GM12872 (cell line): ENCODE data around the gene PRICKLE2.

ENCODE experiments used
- TF ChIP-seq, protein P1 (sequence below): IDR thresholded peaks from 3 replicates; pipeline ENCODE4 v1.5.1; 2011; ENCODE audit warnings: low read depth, mild to moderate bottlenecking, low read length, moderate library complexity; ENCODE audit not compliant: insufficient read depth

Gene PRICKLE2

DNA sequence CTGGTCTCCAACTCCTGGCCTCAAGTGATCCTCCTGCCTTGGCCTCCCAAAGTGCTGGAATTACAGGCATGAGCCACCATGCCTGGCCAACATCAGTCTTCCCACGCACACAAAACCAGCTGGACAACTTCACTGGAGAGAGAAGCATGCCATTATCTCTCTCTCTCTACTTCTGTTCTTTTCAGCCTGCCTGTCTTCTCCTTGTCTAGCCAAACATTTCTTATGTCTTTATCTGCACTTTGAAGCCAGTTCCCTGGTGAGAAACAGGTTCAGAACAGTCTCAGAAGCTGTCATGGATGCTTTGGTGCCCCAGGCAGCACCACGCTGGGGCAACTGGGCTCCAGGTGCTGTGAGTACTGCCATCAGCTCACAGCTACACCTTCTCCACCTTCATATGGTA, 79.8 kb downstream of the PRICKLE2 start:
- TF ChIP-seq, protein P1, sequence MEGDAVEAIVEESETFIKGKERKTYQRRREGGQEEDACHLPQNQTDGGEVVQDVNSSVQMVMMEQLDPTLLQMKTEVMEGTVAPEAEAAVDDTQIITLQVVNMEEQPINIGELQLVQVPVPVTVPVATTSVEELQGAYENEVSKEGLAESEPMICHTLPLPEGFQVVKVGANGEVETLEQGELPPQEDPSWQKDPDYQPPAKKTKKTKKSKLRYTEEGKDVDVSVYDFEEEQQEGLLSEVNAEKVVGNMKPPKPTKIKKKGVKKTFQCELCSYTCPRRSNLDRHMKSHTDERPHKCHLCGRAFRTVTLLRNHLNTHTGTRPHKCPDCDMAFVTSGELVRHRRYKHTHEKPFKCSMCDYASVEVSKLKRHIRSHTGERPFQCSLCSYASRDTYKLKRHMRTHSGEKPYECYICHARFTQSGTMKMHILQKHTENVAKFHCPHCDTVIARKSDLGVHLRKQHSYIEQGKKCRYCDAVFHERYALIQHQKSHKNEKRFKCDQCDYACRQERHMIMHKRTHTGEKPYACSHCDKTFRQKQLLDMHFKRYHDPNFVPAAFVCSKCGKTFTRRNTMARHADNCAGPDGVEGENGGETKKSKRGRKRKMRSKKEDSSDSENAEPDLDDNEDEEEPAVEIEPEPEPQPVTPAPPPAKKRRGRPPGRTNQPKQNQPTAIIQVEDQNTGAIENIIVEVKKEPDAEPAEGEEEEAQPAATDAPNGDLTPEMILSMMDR = no peak

DNA sequence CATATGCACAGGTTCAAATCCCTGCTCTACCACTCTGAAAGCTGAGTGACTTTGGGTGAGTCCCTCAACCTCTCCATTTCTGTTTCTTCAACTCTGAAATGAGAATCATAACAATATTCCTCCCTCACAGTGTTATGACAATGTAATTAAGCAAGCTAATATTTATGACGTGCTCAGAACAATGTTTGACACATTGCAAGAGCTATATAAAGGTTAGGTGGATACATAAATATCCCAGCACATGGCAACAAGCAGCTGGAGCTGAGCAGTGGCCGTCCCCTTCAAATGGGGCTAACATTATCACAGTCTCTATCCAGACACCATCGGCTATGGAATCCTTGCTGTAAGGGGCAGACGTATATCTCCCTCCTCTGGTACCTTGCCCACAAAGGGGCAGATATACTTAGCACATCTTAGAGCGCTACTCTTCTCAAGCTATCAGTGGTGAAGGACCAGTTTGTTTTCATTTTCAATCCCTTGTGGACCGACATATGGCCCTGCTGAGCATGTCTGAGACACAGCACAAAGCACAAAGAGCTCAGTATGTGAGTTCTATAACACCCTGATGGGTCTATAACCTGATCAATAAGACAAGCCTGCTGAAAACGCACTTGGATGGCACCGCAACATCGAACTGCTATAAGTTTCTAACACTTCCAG, 80.9 kb downstream of the PRICKLE2 start:
- TF ChIP-seq, protein P1 = no peak

DNA sequence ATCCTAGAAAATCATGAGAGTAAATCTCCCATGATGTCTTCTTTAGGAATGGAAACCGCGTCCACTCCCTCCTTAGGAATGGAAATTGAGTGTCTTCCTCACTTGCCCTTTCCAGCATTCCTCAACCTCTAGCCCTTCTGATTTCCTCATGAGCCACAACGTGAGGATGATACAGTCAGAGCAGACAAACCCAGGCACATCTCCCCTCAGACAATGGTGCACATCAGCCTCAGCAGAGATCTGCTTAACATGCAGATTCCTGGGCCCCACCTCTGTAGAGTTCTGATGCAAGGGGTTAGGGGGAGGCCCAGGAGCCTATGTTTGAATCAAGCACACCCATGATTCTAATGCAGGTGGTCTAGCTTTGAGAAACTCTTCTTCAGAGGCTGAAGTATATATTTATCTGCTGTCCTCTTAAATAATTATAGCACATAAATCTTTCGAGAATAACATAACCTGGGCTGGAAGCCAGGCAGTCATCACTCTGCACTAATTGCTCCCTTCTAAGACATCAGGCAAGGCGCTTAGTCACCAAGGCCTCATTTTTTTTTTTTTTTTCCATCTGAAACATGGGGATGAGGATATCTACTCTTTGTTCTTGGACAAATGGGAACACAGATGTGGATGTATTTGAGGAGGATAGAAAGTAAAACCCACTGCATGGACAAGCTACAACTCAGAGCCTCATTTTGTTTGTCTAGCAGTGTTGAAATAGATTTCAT, 81.7 kb downstream of the PRICKLE2 start:
- TF ChIP-seq, protein P1 = no peak

DNA sequence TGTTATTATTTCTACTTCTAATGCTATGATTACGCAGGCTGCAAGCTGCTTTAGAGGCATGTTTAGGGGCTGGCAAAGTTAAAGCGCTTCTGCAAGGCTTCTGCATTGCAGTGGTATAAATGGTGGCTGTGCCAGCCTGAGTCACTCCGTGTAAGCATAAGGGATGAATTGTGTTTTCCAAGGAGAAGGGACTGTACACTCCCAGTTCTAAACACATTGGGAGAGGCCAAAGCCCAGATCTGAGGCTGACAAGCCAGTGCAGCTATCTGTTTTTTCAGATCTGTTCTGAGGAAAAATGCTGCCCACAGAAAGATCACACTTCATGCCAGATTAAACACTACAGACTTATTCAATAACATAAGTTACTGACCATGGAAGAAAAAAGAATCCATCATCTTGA, 83.8 kb downstream of the PRICKLE2 start:
- TF ChIP-seq, protein P1 = no peak

DNA sequence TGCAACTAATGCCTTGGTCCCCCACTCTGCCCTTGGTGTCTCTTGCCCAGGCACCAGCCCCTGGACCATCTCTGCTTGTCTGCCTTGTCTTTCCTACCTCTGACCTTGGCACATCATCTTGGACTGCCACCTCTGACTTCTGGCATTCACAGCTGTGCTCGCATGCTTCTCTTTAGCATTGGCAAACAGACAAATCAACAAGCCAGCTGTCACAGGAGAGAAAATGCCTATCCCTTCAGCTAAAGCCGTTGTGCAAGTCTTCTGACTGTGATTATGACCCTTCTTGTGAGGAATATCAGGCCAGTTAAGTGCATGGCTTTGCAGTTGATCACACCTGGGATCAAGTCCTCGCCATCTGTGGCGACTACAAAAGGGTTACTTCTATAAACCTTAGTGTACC, 84.6 kb downstream of the PRICKLE2 start:
- TF ChIP-seq, protein P1 = no peak

DNA sequence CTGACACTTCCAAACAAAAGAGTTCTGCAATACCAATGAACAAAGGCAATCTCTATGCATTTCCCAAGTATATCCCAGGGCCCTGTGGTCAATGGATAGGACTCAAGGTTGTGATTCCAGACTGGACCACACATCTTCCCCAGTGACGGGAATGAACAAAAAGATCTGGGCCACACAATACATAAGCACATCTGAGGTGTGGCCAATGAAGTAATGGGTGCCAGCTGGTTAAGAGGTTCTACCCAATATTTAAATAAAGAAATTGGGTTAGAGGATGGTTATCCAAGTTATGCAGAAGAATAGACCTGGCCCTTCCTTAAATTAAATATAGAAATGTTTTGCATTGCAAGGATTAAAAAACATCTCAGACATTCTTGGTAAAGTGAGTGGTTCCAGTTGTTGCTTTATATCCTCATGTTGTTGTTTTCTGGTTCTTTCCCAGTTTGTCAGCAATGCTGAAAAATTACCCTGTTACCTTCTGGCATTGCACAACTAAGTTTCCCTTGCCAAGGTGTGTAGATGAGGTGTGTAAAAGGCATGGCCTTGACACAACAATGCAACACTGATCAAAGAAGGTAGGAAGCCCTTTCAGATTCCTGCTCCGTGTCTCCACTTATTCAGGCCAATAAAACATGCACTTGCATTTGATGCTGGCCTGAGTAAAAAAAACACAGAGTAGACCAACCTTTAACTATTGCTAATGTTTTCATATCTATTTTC, 86.5 kb downstream of the PRICKLE2 start:
- TF ChIP-seq, protein P1 = no peak

DNA sequence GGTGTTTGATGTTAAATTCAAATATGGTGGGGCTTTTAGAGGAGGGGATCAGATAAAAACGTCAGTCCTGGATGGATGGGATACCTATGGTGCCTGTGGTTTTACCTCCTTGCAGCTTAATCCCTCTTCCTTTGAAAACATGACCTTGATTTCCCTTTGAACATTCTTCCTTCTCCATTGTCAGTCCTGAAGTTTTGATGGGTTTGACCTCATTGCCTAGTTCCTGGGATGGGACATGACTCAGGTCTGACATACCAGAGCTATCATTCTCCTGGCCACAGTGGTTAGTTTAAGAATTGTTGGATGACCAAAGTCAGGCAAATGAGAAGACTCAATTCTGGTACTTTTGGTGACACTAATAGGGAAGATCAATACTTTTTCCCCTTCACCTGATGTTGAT, 87.2 kb downstream of the PRICKLE2 start:
- TF ChIP-seq, protein P1 = no peak
